Right lobe of liver (tissue), 6 donors: ENCODE results near the gene TAB2. TPM values are rescaled to one million over a fixed set of nuclear protein-coding genes. Genes with fewer than 3 reads are reported as not detected.

Source experiments
- ATAC-seq, 4 donors: fragments of 200-7000 bp; cut with Tn5 transposase; one replicate each; pipeline ENCODE4 v1.9.1; 2020; ENCODE audit warnings: mild to moderate bottlenecking in 4 of 4, moderate library complexity in 4 of 4
- DNase-seq, 3 donors: peaks; one replicate each; pipeline ENCODE4 v3.0.0-alpha.2; 2020
- H3K27ac ChIP-seq, 3 donors: fragments of 200-600 bp; one replicate each; pipeline ENCODE4 v1.8.0; 2022
- H3K27me3 ChIP-seq, 2 donors: fragments of 200-600 bp; one replicate each; pipeline ENCODE4 v1.8.0; 2022
- H3K36me3 ChIP-seq, 4 donors: fragments of 200-600 bp; sonication (generic) in 1 of 4; one replicate each; pipeline versions ENCODE4 v1.5.1 to v1.8.0; 2017 to 2022; ENCODE audit warnings: control low read depth in 1 of 4
- H3K4me1 ChIP-seq, 4 donors: fragments of 200-600 bp; sonication (generic) in 1 of 4; one replicate each; pipeline versions ENCODE4 v1.5.1 to v1.8.0; 2017 to 2022; ENCODE audit warnings: control low read depth in 1 of 4
- H3K4me3 ChIP-seq, 3 donors: fragments of 200-600 bp; one replicate each; pipeline ENCODE4 v1.8.0; 2022
- H3K9me3 ChIP-seq, 4 donors: fragments of 200-600 bp; sonication (generic) in 1 of 4; one replicate each; pipeline versions ENCODE4 v1.5.1 to v1.8.0; 2017 to 2022; ENCODE audit warnings: control low read depth in 1 of 4
- CTCF ChIP-seq, 4 donors: fragments of 200-600 bp in 3 of 4; fragments of 450-650 bp in 1 of 4; IDR thresholded peaks; one replicate each; pipeline versions ENCODE4 v1.5.1 to v1.8.0; 2016 to 2022; ENCODE audit warnings: antibody characterized with exemption in 4 of 4, mild to moderate bottlenecking in 2 of 4
- POLR2A ChIP-seq: fragments of 450-650 bp; IDR thresholded peaks from one replicate; pipeline ENCODE4 v1.6.1; 2017; ENCODE audit warnings: antibody characterized with exemption, mild to moderate bottlenecking
- WGBS: methylation state at CpG from one replicate; pipeline ENCODE4 v1.1.6; 2018; ENCODE audit warnings: low coverage, low lambda C conversion rate; ENCODE audit not compliant: insufficient coverage; ENCODE audit errors: missing lambda C conversion rate; 5-methylcytosine and 5-hydroxymethylcytosine counted together
- intact Hi-C, 2 donors: fragments of 100-400 bp; cut with DNase I; formaldehyde crosslinking; loops; one replicate each; pipeline versions ENCODE4 v1.11.2 to v1.14.1; 2022
- long read RNA-seq: library from polyadenylated mRNA; unstranded; transcript quantifications from one replicate; pipeline ENCODE4 v2.0.0, GENCODE V29; 2019
- total RNA-seq, 6 experiments: library from RNA; depleted of rRNA in 2 of 6; stranded (reverse); fragments of >200 nt in 2 of 6; fragmentation: NEBNext Ultra II Directional in 3 of 6; extraction: Animal tissue kit (Norgen Biotek cat#: 25700) in 3 of 6; gene quantifications; one replicate each; pipeline versions ENCODE4 v1.1.0 to v1.2.4, GENCODE V29; 2016 to 2023
- donor health status: DM: no; HTN: yes; CAD: no.
- donor health status: DM: no; HTN: no; CAD: no.
- donor health status: DM: no; HTN: no; CAD: no.
- donor health status: DM: no; HTN: yes; CAD: no.
- donor health status: DM: no; HTN: yes; CAD: no.

Gene TAB2
- 10 to 100 TPM; 25.5 to 33.1 (median 30.2) TPM for total RNA-seq
- long read RNA-seq, partial matches to known transcripts = 0 of 1 reads
- long read RNA-seq, other reads (novel, unspliced or antisense) = 1 of 1 reads

DNA sequence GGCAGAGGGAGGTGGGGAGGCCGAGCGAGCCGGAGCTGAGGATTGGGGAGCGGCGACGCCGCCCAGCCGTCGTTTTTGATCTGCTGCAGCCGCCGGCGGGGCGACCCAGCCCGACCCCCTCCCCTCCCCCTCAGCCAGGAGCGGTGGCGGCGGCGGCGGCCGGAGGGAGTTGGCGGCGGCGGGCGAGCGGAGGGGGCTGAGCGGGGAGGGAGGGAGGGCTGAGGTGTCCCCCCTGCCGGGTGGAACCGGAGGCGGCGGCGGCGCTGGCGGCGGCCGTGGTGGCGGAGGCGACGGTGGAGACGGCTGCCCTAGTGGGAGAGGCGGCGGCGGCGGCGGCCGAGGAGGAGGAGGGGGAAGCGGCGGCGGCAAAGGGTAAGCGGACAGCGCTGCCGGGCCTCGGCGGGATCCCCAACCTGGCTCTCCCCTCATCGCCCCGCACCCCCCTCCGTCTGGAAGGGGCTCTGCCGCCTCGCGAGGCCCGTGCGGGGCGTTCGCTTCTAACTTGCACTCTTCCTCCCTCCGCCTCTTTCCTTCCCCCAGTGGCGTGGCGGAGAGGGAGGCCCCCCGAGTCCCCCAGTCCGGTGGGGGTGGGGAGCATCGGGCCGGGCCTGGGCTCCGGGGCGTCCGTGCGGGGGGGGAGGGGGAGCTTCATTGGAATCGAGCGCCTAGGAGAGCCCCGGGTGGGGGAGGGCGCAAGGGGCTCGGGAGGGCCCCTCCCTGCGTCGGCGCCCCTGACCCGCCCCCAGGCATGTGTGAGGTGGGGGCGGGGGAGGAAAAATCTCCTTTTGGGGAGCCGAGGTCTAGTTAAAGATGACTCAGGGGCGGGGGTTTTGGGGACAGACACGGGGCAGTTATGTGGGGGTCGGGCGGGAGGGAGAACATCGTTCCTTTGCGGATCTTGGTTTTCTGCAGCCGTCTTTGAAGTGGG is at the start of gene TAB2:
Gene TAB2 (plus strand): TSS at position 69 of the 928 bp plus-strand sequence. CDS start 52,286 bp downstream, outside the sequence.
- no peaks in the 10 kb centered on the region for H3K27me3 ChIP-seq
- WGBS = under 1% methylated on average over 19 of the region's 92 CpGs
- no peaks in the 10 kb centered on the region for H3K9me3 ChIP-seq
- H3K4me3 ChIP-seq = peak within 1 kb of the TSS; percentile 88 to 92 (median 89)
- H3K4me1 ChIP-seq = peaks cover 0 to 34% (median 2%) of the 10 kb centered on the region in 4 donors
- intact Hi-C loops = no loop called here
- peak within 1 kb of the TSS; percentile 88 to 92 (median 92) for H3K27ac ChIP-seq
- DNase-seq (peak; percentile 55 to 65 (median 63)), ATAC-seq (peak; percentile 31 to 72 (median 40))
- TF ChIP-seq CTCF (IDR thresholded peaks at IDR 0.05) (no peak), POLR2A (no peak)
- H3K36me3 ChIP-seq = no peaks in the 10 kb centered on the region

GRCh38 chr6:149268146-149268545 is 49.4 kb upstream of the TAB2 start:
- no peak overlapping the region for H3K4me3 ChIP-seq
- ATAC-seq (no peak), DNase-seq (no peak)
- no peaks in the 10 kb centered on the region for H3K9me3 ChIP-seq
- H3K36me3 ChIP-seq = no peaks in the 10 kb centered on the region
- intact Hi-C loops = no loop called here
- no peaks in the 10 kb centered on the region for H3K27me3 ChIP-seq
- TF ChIP-seq CTCF (IDR thresholded peaks at IDR 0.05) (no peak), POLR2A (no peak)
- H3K4me1 ChIP-seq = no peaks in the 10 kb centered on the region
- 94% methylated on average over 5 of the region's 5 CpGs for whole genome bisulfite sequencing
- no peak overlapping the region for H3K27ac ChIP-seq

- intact Hi-C loops = no loop called here
- no peak overlapping the region for H3K27ac ChIP-seq
- DNase-seq (no peak), ATAC-seq (no peak)
- H3K4me1 ChIP-seq = no peaks in the 10 kb centered on the region
- no peak overlapping the region for H3K4me3 ChIP-seq
- H3K36me3 ChIP-seq = no peaks in the 10 kb centered on the region
- no peaks in the 10 kb centered on the region for H3K27me3 ChIP-seq
- WGBS = 44% methylated on average over 1 of the region's 1 CpG
- no peak for TF ChIP-seq POLR2A
- TF ChIP-seq CTCF (IDR thresholded peaks at IDR 0.05) = no peak
- H3K9me3 ChIP-seq = no peaks in the 10 kb centered on the region
Measured at GRCh38 chr6:149268768-149269167, 48.7 kb upstream of the TAB2 start.

DNA sequence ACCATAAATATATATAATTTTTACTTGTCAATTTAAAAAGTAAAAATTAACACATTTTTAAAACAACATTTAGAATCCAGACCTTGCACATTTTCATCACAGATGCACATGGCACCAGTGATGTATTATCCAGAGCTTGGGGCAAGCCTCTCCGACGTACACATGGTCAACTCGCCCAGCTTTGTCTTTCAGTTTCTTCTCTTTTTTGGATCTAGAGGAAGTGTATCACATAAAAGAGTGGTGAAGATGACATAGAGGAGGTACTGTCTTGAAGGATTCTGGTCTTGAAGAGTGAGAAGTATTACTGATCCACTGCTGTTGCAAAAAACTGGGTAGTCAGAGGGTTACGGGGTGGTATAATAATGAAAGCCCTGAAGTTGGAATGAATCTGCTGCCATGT is 46.9 kb upstream of the TAB2 start:
- no peaks in the 10 kb centered on the region for H3K4me1 ChIP-seq
- intact Hi-C loops = no loop called here
- TF ChIP-seq POLR2A = no peak
- no peak for TF ChIP-seq CTCF (IDR thresholded peaks at IDR 0.05)
- no peak overlapping the region for H3K27ac ChIP-seq
- no peaks in the 10 kb centered on the region for H3K27me3 ChIP-seq
- H3K9me3 ChIP-seq = no peaks in the 10 kb centered on the region
- DNase-seq (no peak), ATAC-seq (no peak)
- WGBS = 90% methylated on average over 4 of the region's 4 CpGs
- no peaks in the 10 kb centered on the region for H3K36me3 ChIP-seq
- H3K4me3 ChIP-seq = no peak overlapping the region
